ENCODE results near the gene UROC1. TPM values are rescaled to one million over a fixed set of nuclear protein-coding genes. Genes with fewer than 3 reads are reported as not detected.

The UROC1 gene
- polyA plus RNA-seq (2012; ENCODE audit: missing spikeins) = not detected

- FAIRE-seq (no peak), DNase-seq (ENCODE audit: insufficient read length) (no peak)
- no peak for TF ChIP-seq POLR2A (IDR thresholded peaks at IDR 0.05; ENCODE audit: low read depth, low read length)
- TF ChIP-seq TAF1 (IDR thresholded peaks at IDR 0.05; ENCODE audit: borderline replicate concordance, low read depth, low read length) = no peak
- TF ChIP-seq POLR2AphosphoS5 (IDR thresholded peaks at IDR 0.05; ENCODE audit: low read depth, low read length) = no peak
These were observed at the start of gene UROC1 for GRCh38 chr3:126517291-126517951. Gene UROC1, minus strand, starts transcription at chr3:126517773. Its CDS starts 54 bp downstream, at chr3:126517719.

- FAIRE-seq (no peak), DNase-seq (ENCODE audit: insufficient read length) (no peak)
- TF ChIP-seq POLR2A (IDR thresholded peaks at IDR 0.05; ENCODE audit: low read depth, low read length) (no peak), TAF1 (IDR thresholded peaks at IDR 0.05; ENCODE audit: borderline replicate concordance, low read depth, low read length) (no peak), POLR2AphosphoS5 (IDR thresholded peaks at IDR 0.05; ENCODE audit: low read depth, low read length) (no peak)
These were observed 45.2 kb upstream of the UROC1 start for GRCh38 chr3:126562737-126563276.

GRCh38 chr3:126558336-126559071 lies 40.9 kb upstream of the UROC1 start, which contains the start of gene C3orf22:
Gene C3orf22, minus strand, starts transcription at chr3:126558932. Its CDS starts 5,542 bp downstream, at chr3:126553390.
- no peak for TF ChIP-seq POLR2AphosphoS5 (IDR thresholded peaks at IDR 0.05; ENCODE audit: low read depth, low read length)
- TF ChIP-seq TAF1 (IDR thresholded peaks at IDR 0.05; ENCODE audit: borderline replicate concordance, low read depth, low read length) = no peak
- DNase-seq (ENCODE audit: insufficient read length) (no peak), FAIRE-seq (no peak)

- TF ChIP-seq POLR2AphosphoS5 (IDR thresholded peaks at IDR 0.05; ENCODE audit: low read depth, low read length) = no peak
- no peak for TF ChIP-seq POLR2A (IDR thresholded peaks at IDR 0.05; ENCODE audit: low read depth, low read length)
- TF ChIP-seq TAF1 (IDR thresholded peaks at IDR 0.05; ENCODE audit: borderline replicate concordance, low read depth, low read length) = no peak
- DNase-seq (ENCODE audit: insufficient read length) (no peak), FAIRE-seq (no peak)
These were observed 40.2 kb upstream of the UROC1 start for GRCh38 chr3:126557761-126558160.

GRCh38 chr3:126557415-126557745 lies 39.8 kb upstream of the UROC1 start:
- TF ChIP-seq POLR2AphosphoS5 (IDR thresholded peaks at IDR 0.05; ENCODE audit: low read depth, low read length) (no peak), TAF1 (IDR thresholded peaks at IDR 0.05; ENCODE audit: borderline replicate concordance, low read depth, low read length) (no peak), POLR2A (IDR thresholded peaks at IDR 0.05; ENCODE audit: low read depth, low read length) (no peak)
- FAIRE-seq = no peak
- DNase-seq (ENCODE audit: insufficient read length) = no peak

GRCh38 chr3:126556637-126557414 lies 39.3 kb upstream of the UROC1 start:
- TF ChIP-seq TAF1 (IDR thresholded peaks at IDR 0.05; ENCODE audit: borderline replicate concordance, low read depth, low read length) (no peak), POLR2A (IDR thresholded peaks at IDR 0.05; ENCODE audit: low read depth, low read length) (no peak), POLR2AphosphoS5 (IDR thresholded peaks at IDR 0.05; ENCODE audit: low read depth, low read length) (no peak)
- no peak for FAIRE-seq
- no peak for DNase-seq (ENCODE audit: insufficient read length)

- TF ChIP-seq POLR2A (IDR thresholded peaks at IDR 0.05; ENCODE audit: low read depth, low read length) (no peak), TAF1 (IDR thresholded peaks at IDR 0.05; ENCODE audit: borderline replicate concordance, low read depth, low read length) (no peak)
- FAIRE-seq (no peak), DNase-seq (ENCODE audit: insufficient read length) (no peak)
These were observed 38.4 kb upstream of the UROC1 start for GRCh38 chr3:126555795-126556636.

GRCh38 chr3:126554560-126555525 lies 37.3 kb upstream of the UROC1 start:
- no peak for DNase-seq (ENCODE audit: insufficient read length)
- FAIRE-seq = no peak
- no peak for TF ChIP-seq POLR2AphosphoS5 (IDR thresholded peaks at IDR 0.05; ENCODE audit: low read depth, low read length)
- TF ChIP-seq TAF1 (IDR thresholded peaks at IDR 0.05; ENCODE audit: borderline replicate concordance, low read depth, low read length) = no peak
- TF ChIP-seq POLR2A (IDR thresholded peaks at IDR 0.05; ENCODE audit: low read depth, low read length) = no peak

GRCh38 chr3:126553284-126554084 lies 35.9 kb upstream of the UROC1 start:
- no peak for FAIRE-seq
- no peak for DNase-seq (ENCODE audit: insufficient read length)
- TF ChIP-seq POLR2A (IDR thresholded peaks at IDR 0.05; ENCODE audit: low read depth, low read length) (no peak), POLR2AphosphoS5 (IDR thresholded peaks at IDR 0.05; ENCODE audit: low read depth, low read length) (no peak), TAF1 (IDR thresholded peaks at IDR 0.05; ENCODE audit: borderline replicate concordance, low read depth, low read length) (no peak)
